HepG2 (cell line): ENCODE measurements around the gene TRIM28.

Experiments
- TCF7L2 ChIP-seq: IDR thresholded peaks from 2 replicates; pipeline ENCODE4 v1.6.1; 2011; ENCODE audit warnings: mild to moderate bottlenecking, low read depth, low read length, moderate library complexity
- ZBTB4 ChIP-seq: sonication (generic); formaldehyde crosslinking; IDR thresholded peaks from 2 replicates; pipeline ENCODE4 v1.4.0; 2020; ENCODE audit warnings: missing genetic modification reagents, mild to moderate bottlenecking, borderline replicate concordance

- TF ChIP-seq TCF7L2 (no peak), ZBTB4 (CRISPR knock-in tag) (no peak)
These were observed 39.1 kb downstream of the TRIM28 start for GRCh38 chr19:58582985-58583384.
